ENCODE data around the gene SBSN.
A peak's percentile ranks its signal among the peaks of the same experiment; 100 is the strongest.

SBSN gene

DNA sequence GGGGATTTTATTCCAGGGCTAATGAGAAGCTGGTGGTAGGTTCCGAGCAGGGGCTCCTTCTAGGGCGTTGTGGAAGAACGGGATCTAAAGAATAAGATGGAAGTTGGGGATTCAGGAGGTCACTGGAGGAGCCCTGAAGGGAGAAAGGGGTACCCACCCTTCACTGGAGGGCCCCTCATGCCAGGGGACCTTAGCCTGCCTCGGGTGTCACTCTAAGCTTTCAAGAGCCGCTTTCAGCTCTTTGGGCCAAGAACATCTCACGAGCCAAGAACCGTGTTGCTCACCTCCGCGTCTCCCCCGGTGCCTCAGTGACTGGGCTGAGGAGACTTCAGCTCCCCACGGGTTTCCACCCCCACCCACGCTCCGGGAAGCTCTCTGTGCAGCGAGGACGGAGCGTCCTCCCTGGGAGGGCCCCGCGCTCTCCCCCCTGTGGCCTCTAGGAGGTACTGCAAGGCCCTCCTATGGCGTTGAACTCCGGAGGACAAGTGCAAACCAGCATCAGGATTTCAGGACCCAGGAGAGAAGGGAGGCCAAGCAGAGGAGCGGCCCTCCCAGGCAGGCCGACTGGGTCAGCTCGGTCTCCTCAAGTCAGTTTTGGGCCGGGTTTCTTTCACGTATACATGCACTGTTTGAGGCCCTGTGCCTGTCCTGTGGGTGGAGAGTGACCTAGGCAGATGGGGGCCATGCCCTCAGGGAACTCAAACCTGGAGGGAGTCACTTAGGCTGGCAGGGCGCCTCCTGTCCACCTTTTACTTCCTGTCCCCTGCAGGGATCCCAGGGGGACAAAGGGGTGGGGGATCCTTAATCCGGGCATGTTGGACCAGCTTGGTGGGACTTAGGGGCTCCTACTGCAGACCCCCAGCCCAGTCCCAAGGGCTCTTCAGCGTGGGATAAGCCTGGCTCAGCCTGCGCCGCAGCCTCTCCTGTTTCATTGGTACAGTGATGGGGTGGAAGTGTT is 32.7 kb downstream of the SBSN start:
- TF ChIP-seq, protein P1, sequence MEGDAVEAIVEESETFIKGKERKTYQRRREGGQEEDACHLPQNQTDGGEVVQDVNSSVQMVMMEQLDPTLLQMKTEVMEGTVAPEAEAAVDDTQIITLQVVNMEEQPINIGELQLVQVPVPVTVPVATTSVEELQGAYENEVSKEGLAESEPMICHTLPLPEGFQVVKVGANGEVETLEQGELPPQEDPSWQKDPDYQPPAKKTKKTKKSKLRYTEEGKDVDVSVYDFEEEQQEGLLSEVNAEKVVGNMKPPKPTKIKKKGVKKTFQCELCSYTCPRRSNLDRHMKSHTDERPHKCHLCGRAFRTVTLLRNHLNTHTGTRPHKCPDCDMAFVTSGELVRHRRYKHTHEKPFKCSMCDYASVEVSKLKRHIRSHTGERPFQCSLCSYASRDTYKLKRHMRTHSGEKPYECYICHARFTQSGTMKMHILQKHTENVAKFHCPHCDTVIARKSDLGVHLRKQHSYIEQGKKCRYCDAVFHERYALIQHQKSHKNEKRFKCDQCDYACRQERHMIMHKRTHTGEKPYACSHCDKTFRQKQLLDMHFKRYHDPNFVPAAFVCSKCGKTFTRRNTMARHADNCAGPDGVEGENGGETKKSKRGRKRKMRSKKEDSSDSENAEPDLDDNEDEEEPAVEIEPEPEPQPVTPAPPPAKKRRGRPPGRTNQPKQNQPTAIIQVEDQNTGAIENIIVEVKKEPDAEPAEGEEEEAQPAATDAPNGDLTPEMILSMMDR (IDR thresholded peaks at IDR 0.05), result peak; percentile 89

DNA sequence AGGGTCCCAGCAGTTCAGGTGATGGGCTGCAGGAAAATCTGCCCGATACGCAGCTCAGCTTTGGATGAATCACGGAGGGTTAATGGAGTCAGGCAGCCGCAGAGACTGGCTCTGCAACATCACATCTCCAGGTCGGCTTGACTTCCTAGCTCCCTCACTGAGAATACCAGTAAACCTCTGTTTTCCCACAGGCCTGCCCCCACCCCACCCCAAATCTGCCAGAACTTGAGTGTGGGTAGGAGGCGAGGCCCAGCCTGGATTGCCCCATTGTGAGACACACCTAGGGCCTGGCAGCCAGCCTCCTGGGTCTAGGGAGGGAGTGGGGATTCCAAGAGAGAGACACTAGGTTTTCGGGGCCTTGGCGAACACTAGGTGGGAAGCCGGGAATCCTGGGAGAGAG is 34.1 kb downstream of the SBSN start:
- TF ChIP-seq, protein P1 (IDR thresholded peaks at IDR 0.05), result no peak

DNA sequence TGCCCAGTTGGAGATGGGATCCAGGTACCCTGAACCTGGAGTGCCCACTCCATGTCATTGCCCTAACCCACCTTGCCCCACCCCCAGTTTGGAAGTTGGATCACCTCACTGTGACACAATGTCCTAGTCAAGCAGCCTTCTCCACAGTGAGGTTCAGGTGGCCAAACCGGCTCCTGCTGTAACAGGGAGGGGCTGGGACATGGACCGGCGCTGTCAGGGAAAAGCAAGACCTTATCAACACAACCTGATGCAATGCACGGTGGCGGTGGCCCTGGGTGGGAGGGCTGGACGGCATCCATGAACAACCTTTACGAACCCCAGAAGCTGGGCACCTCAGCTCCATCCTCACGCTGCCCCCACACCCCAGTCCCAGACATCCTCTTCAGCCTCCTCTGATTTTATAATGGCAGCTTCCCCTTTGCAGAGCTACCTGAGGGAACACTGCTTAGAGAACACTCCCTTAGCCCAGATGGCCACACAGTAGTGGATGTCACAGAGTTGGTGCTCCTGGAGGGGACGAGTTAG is 36.2 kb downstream of the SBSN start:
- TF ChIP-seq, protein P1 (IDR thresholded peaks at IDR 0.05), result no peak

DNA sequence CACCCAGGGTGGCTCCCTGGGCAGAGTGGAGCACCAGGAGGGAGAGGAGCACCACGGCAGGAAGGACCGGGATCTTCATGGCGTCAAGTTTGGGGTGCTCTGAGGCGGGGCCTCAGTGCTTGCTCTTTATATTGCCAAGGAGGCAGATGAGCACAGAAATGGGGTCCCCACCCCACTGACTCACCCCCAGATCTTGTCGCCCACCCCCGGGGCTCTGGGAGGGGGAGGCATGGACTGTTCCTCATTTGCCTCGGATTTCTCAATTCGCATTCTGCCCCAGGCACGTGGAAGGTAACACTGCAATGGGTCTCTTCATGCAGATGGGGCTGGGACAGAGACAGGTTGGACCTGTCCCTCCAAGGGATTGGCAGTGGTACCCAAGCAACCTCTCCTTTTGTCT is 37.7 kb downstream of the SBSN start, which contains the start of gene KRTDAP:
TSS of gene KRTDAP (minus strand) at position 101 of the 400 bp plus-strand sequence. CDS start at position 79, 22 bp downstream.
- TF ChIP-seq, protein P1 (IDR thresholded peaks at IDR 0.05), result no peak

DNA sequence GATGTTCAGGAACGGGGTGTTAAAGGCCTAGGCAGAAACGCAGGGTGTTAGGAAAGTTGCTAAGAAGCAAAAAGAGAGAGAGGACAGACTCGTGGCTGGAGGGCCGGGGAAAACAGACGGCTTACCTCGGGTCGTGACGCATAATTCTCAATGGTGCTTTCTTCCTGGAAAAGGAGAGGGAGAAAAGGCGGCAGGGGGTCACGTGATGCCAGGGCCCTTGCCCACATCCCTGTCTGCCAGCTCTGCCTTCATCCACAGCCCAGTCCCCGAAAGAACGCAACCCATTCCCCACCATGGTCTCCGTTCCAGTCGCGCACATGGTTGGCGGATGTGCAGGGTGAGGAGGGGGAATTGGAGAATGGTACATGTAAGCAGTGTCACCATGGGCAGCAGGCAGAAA is 39.4 kb downstream of the SBSN start:
- TF ChIP-seq, protein P1 (IDR thresholded peaks at IDR 0.05), result no peak

DNA sequence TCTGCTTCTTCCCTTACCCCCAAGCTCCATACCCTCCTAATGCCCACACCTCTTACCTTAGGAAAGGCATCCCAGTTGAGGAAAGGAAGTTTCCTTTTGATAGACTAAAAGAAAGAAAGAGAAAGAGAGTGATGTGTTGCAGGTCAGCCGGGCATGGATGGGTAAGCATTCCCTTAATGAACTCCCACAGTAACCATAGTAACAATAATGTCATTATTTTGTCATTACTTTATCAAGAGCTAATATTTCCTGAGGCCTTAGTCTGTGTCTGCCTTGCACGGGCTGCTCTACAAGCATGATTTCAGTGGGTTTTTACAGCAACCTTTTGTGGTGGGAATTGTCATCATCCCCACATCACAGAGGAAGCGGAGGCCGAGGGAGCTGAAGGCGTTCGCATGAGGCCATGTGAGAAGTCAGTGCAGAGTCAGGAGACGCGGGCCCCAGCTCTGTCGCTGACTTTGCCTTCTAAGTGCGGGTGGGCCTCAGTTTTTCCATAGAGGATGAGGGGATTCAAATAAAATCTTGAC is 40.4 kb downstream of the SBSN start:
- TF ChIP-seq, protein P1 (IDR thresholded peaks at IDR 0.05), result no peak

DNA sequence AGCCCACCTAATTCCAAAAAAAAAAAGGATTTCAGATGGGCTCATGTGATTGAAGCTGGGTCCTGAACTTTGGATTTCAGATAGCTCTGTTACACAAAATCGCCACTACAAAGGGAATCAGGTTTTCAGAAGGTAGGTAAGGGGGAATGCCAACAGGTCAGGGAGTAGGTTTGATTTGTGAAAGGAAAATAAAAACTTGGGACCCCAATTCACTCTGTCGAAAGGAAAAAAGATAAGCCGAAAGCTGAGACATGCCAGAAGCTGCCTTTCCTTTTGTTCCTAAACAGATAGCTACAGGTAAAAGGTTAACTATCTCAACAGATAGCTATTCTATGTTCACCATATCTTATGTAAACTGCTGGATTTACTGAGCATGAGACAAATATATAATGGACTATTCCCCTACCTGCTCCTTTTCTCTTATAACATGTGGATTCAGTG is 41.8 kb downstream of the SBSN start:
- TF ChIP-seq, protein P1 (IDR thresholded peaks at IDR 0.05), result no peak
